Mammary epithelial cell (primary cell): ENCODE data around the gene CCL23.

ENCODE experiments used
- EZH2 ChIP-seq: IDR thresholded peaks from 2 replicates; pipeline ENCODE4 v1.6.1; 2012; ENCODE audit warnings: low read length, inconsistent platforms, borderline replicate concordance
- TF ChIP-seq, protein P1 (sequence below), 2 donors: IDR thresholded peaks in 1 of 2; conservative IDR thresholded peaks in 1 of 2; 2 replicates each; pipeline ENCODE4 v1.5.1; 2011 to 2012; ENCODE audit warnings: inconsistent platforms in 2 of 2, low read length in 2 of 2, mild to moderate bottlenecking in 2 of 2, control low read depth in 1 of 2, low read depth in 1 of 2; ENCODE audit not compliant: insufficient read depth in 1 of 2; ENCODE audit errors: extremely low read depth in 1 of 2

DNA sequence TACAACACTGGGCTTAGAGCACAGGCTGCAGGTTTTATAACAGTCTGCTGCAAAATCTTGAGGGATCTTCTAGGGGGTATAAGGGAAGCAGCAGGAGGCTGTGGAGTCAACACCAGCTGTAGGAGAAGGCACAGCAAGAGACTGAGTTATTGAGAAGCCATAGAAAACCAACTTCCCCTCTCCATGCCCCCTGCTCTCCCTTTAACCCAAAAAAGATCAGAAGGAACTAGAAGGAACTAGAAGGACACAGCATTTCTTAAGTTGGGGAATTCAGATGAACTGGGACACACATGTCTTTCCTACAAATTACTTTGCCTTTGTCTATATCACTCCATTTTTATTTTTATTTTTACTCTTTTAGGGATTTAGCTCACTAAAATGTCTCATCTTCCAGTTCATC lies 40.1 kb upstream of the CCL23 start:
- TF ChIP-seq, protein P1, sequence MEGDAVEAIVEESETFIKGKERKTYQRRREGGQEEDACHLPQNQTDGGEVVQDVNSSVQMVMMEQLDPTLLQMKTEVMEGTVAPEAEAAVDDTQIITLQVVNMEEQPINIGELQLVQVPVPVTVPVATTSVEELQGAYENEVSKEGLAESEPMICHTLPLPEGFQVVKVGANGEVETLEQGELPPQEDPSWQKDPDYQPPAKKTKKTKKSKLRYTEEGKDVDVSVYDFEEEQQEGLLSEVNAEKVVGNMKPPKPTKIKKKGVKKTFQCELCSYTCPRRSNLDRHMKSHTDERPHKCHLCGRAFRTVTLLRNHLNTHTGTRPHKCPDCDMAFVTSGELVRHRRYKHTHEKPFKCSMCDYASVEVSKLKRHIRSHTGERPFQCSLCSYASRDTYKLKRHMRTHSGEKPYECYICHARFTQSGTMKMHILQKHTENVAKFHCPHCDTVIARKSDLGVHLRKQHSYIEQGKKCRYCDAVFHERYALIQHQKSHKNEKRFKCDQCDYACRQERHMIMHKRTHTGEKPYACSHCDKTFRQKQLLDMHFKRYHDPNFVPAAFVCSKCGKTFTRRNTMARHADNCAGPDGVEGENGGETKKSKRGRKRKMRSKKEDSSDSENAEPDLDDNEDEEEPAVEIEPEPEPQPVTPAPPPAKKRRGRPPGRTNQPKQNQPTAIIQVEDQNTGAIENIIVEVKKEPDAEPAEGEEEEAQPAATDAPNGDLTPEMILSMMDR (conservative IDR thresholded peaks at IDR 0.05 in 1 of 2, IDR thresholded peaks at IDR 0.05 in 1 of 2; ENCODE audit: extremely low read depth in 1 of 2, insufficient read depth in 1 of 2, low read depth in 1 of 2, low read length in 2 of 2), result no peak
- no peak for TF ChIP-seq EZH2
